Measurements from ENCODE around the gene ANKIB1.
A peak's percentile ranks its signal among the peaks of the same experiment; 100 is the strongest.

The ANKIB1 gene

DNA sequence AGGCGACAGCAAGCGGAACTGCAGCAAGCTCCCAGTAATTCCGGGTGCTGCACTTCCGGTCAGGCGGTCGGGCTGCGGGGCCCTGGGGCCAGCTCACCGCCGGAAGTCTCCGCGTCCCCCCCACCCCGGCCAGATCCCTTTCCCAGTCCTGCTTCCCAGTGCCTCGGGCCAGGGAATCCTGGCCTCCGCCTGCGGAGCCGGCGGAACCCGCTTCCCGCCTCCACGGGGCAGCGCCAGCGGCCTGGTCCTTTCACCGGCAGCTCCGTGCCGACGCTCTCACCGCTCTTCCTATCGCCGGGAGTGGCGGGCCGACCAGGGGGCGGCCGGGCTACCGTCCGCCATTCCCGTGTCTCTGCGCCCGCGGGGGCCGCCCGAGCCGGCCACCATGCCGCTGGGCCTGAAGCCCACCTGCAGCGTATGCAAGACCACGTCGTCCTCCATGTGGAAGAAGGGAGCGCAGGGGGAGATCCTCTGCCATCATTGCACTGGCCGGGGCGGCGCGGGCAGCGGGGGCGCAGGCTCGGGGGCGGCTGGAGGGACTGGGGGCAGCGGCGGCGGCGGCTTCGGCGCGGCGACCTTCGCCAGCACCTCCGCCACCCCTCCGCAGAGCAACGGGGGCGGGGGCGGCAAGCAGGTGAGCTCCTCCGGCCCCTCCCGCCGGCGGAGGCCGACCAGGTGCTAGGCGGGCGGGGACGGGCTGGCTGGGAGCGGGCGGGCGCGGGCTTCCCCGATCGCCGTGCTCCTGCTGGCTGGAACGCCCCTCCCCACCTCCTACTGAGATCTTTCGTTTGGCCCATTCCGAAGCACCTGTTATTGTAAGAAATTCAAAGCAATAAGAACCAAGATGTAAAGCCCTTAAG, 201.8 kb downstream of the ANKIB1 start, which contains the start of gene GATAD1:
Gene GATAD1 (plus strand): TSS at position 138 of the 860 bp plus-strand sequence. CDS start 248 bp downstream, at position 386.
- DNase-seq (ENCODE audit: low read depth): peak; percentile 61

DNA sequence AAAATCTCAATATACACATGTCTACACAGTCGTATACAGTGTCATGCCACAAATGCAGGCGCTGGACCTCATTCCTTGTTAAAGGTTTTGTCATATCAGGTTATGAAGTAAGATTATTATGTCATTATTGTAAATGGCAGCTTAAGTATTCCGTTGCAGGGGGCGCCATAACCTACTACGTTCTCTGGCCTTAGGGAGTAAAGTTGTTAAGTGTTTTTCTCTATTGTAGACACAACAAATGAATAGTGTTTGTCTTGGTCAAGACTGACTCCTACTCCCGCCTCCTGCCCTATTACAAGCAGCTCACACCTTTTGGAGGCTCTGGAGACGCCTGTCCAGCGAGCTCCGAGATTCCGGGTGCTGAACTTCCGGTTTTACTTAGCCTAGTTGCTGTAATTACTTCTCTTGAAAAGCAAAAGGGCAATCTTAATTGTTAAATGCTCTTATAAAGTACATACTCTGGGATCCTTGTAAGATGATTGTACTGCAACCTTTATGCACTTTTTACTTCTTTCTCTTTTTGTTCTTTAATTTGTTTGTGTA, 202.5 kb downstream of the ANKIB1 start:
- DNase-seq (ENCODE audit: low read depth): peak; percentile 22
